SKM-1 treated with dmso at 0.1 percent for 144 hours (cell line): ENCODE results near the gene CNTN1.
"Not testable (repeated sequence)": the region's sequence is repeated elsewhere in the genome, so short reads cannot be mapped to it uniquely, and the experiment has no call there.

Experiments
- DNase-seq: peaks from one replicate; lab custom pipeline; 2025; ENCODE audit not compliant: unreplicated experiment; lab: John Stamatoyannopoulos, UW

Gene CNTN1

GRCh38 chr12:40697566-40698259 is 5.5 kb downstream of the CNTN1 start:
- no peak for DNase-seq

- no peak for DNase-seq
Measured at GRCh38 chr12:40701756-40702155, 9.5 kb downstream of the CNTN1 start.

- no peak for DNase-seq
Measured at GRCh38 chr12:40711121-40711520, 18.9 kb downstream of the CNTN1 start.

- no peak for DNase-seq
Measured at GRCh38 chr12:40714636-40715035, 22.4 kb downstream of the CNTN1 start.

- DNase-seq = no peak
Measured at GRCh38 chr12:40716037-40716436, 23.8 kb downstream of the CNTN1 start.

GRCh38 chr12:40717576-40717975 is 25.3 kb downstream of the CNTN1 start:
- no peak for DNase-seq

- no peak for DNase-seq
Measured at GRCh38 chr12:40718878-40719372, 26.7 kb downstream of the CNTN1 start.

- DNase-seq = no peak
Measured at GRCh38 chr12:40723001-40723400, 30.8 kb downstream of the CNTN1 start.

- DNase-seq = no peak
Measured at GRCh38 chr12:40726366-40726765, 34.1 kb downstream of the CNTN1 start.

GRCh38 chr12:40727774-40728483 is 35.7 kb downstream of the CNTN1 start:
- no peak for DNase-seq

GRCh38 chr12:40730281-40730680 is 38.0 kb downstream of the CNTN1 start:
- DNase-seq = no peak

- no peak for DNase-seq
Measured at GRCh38 chr12:40733871-40734270, 41.6 kb downstream of the CNTN1 start.

- no peak for DNase-seq
Measured at GRCh38 chr12:40734276-40734675, 42.0 kb downstream of the CNTN1 start.

- DNase-seq = no peak
Measured at GRCh38 chr12:40735551-40736230, 43.5 kb downstream of the CNTN1 start.

- not testable (repeated sequence) for DNase-seq
Measured at GRCh38 chr12:40737416-40737815, 45.2 kb downstream of the CNTN1 start.

GRCh38 chr12:40738856-40739255 is 46.6 kb downstream of the CNTN1 start:
- DNase-seq = no peak

GRCh38 chr12:40742041-40742440 is 49.8 kb downstream of the CNTN1 start:
- DNase-seq = no peak

GRCh38 chr12:40745386-40745785 is 53.1 kb downstream of the CNTN1 start:
- DNase-seq = no peak

GRCh38 chr12:40749863-40750262 is 57.6 kb downstream of the CNTN1 start:
- DNase-seq = no peak

GRCh38 chr12:40752011-40752410 is 59.8 kb downstream of the CNTN1 start:
- no peak for DNase-seq

- no peak for DNase-seq
Measured at GRCh38 chr12:40760821-40761220, 68.6 kb downstream of the CNTN1 start.

- DNase-seq = no peak
Measured at GRCh38 chr12:40762072-40762471, 69.8 kb downstream of the CNTN1 start.
